Natural killer cell (primary cell): ENCODE measurements around the gene WDFY3. TPM values are rescaled to one million over a fixed set of nuclear protein-coding genes. Genes with fewer than 3 reads are reported as not detected.

Source experiments
- ATAC-seq, 3 donors: fragments of 150-1000 bp in 2 of 3; fragments of 200-7000 bp in 1 of 3; cut with Tn5 transposase; 1 replicate in 1 of 3; 2 replicates in 2 of 3; pipeline ENCODE4 v1.10.0; 2021; ENCODE audit warnings: mild to moderate bottlenecking in 2 of 3, moderate library complexity in 2 of 3
- DNase-seq, 2 donors: peaks; one replicate each; pipeline versions ENCODE4 v3.0.0 to v3.0.0-alpha.2; 2013 to 2021; ENCODE audit warnings: mixed read lengths in 1 of 2
- H3K27ac ChIP-seq: one replicate; pipeline ENCODE4 v1.5.1; 2013; ENCODE audit warnings: mild to moderate bottlenecking, low read length
- H3K27me3 ChIP-seq: one replicate; pipeline ENCODE4 v1.6.1; 2013; ENCODE audit warnings: low read length; ENCODE audit not compliant: control insufficient read depth, insufficient read depth
- H3K36me3 ChIP-seq: one replicate; pipeline ENCODE4 v1.6.1; 2013; ENCODE audit warnings: low read length; ENCODE audit not compliant: control insufficient read depth, insufficient read depth
- H3K4me1 ChIP-seq: one replicate; pipeline ENCODE4 v1.6.1; 2013; ENCODE audit warnings: low read length; ENCODE audit not compliant: control insufficient read depth, insufficient read depth
- H3K4me3 ChIP-seq: one replicate; pipeline ENCODE4 v1.5.1; 2013; ENCODE audit warnings: low read length
- H3K9me3 ChIP-seq: one replicate; pipeline ENCODE4 v1.6.1; 2013; ENCODE audit warnings: low read length; ENCODE audit not compliant: control insufficient read depth, insufficient read depth
- H3K27ac Mint-ChIP-seq, 2 donors: one replicate each; pipeline ENCODE4 v1.8.0; 2022; ENCODE audit warnings: mild to moderate bottlenecking in 2 of 2, mixed read lengths in 2 of 2, moderate library complexity in 1 of 2
- H3K27me3 Mint-ChIP-seq, 2 donors: one replicate each; pipeline ENCODE4 v1.8.0; 2022; ENCODE audit warnings: low read depth in 2 of 2, mixed read lengths in 2 of 2
- H3K36me3 Mint-ChIP-seq: one replicate; pipeline ENCODE4 v1.8.0; 2022; ENCODE audit warnings: mixed read lengths
- H3K4me1 Mint-ChIP-seq, 2 donors: one replicate each; pipeline ENCODE4 v1.8.0; 2022; ENCODE audit warnings: mixed read lengths in 2 of 2
- H3K4me3 Mint-ChIP-seq: one replicate; pipeline ENCODE4 v1.8.0; 2022; ENCODE audit warnings: mild to moderate bottlenecking, moderate library complexity, mixed read lengths
- H3K9me3 Mint-ChIP-seq, 2 donors: one replicate each; pipeline ENCODE4 v1.8.0; 2022; ENCODE audit warnings: mixed read lengths in 2 of 2
- WGBS: methylation state at CpG from one replicate; pipeline ENCODE4 v1.1.7; 2013; ENCODE audit warnings: missing lambda C conversion rate; ENCODE audit not compliant: insufficient coverage; 5-methylcytosine and 5-hydroxymethylcytosine counted together
- intact Hi-C: fragments of 100-400 bp; cut with micrococcal nuclease; formaldehyde crosslinking; loops from one replicate; pipeline ENCODE4 v1.14.2; 2022
- total RNA-seq, 4 donors: library from RNA; stranded (reverse); fragments of 120-200 nt in 1 of 4; gene quantifications; one replicate each; pipeline versions ENCODE4 v1.2.3 to v1.2.4, GENCODE V29; 2013 to 2022
- TF ChIP-seq, protein P1 (sequence below): fragments of 200-600 bp; IDR thresholded peaks from one replicate; pipeline ENCODE4 v1.8.0; 2022; ENCODE audit warnings: antibody characterized with exemption

Gene WDFY3
- total RNA-seq, 3 donors from 2014 or later (not counting 1 experiment from before 2014, with no cell fraction given): 2.5 to 7.2 (median 6.0) TPM

DNA sequence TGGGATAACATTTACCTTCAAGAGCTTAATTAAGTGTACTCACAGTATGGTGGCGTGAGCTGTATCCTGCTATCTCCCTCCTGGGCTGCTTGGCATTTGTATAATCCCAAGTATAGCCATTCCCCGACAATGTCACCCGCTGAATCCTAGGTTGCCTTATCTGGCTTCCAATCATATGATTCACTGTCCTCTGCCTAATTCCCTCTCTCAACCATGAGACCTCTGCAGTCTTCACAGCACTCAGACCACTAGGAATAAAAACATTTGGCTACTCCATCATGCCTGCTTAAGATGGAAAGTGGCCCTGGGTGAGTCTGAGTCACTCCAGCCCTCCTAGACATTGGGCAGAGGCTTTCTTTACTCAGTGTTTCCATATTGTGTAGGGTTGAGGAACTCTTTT, 28.9 kb upstream of the WDFY3 start:
- H3K27ac Mint-ChIP-seq: no peak overlapping the region
- no peak overlapping the region for H3K4me3 Mint-ChIP-seq
- H3K27me3 ChIP-seq: no peaks in the 10 kb centered on the region
- H3K4me3 ChIP-seq: no peak overlapping the region
- TF ChIP-seq, protein P1, sequence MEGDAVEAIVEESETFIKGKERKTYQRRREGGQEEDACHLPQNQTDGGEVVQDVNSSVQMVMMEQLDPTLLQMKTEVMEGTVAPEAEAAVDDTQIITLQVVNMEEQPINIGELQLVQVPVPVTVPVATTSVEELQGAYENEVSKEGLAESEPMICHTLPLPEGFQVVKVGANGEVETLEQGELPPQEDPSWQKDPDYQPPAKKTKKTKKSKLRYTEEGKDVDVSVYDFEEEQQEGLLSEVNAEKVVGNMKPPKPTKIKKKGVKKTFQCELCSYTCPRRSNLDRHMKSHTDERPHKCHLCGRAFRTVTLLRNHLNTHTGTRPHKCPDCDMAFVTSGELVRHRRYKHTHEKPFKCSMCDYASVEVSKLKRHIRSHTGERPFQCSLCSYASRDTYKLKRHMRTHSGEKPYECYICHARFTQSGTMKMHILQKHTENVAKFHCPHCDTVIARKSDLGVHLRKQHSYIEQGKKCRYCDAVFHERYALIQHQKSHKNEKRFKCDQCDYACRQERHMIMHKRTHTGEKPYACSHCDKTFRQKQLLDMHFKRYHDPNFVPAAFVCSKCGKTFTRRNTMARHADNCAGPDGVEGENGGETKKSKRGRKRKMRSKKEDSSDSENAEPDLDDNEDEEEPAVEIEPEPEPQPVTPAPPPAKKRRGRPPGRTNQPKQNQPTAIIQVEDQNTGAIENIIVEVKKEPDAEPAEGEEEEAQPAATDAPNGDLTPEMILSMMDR: no peak
- no peaks in the 10 kb centered on the region for H3K9me3 ChIP-seq
- no peaks in the 10 kb centered on the region for H3K4me1 Mint-ChIP-seq
- intact Hi-C loops: no loop called here
- DNase-seq (no peak), ATAC-seq (no peak)
- 98% methylated on average over 3 of the region's 3 CpGs for WGBS
- H3K27me3 Mint-ChIP-seq: no peaks in the 10 kb centered on the region
- no peaks in the 10 kb centered on the region for H3K36me3 Mint-ChIP-seq
- no peak overlapping the region for H3K27ac ChIP-seq
- H3K9me3 Mint-ChIP-seq: peaks cover 12% of the 10 kb centered on the region in 2 donors
- no peaks in the 10 kb centered on the region for H3K36me3 ChIP-seq
- no peaks in the 10 kb centered on the region for H3K4me1 ChIP-seq

GRCh38 chr4:84994280-84994679, 27.8 kb upstream of the WDFY3 start:
- no peaks in the 10 kb centered on the region for H3K9me3 ChIP-seq
- Mint-ChIP-seq H3K27ac (no peak overlapping the region), H3K4me1 (no peaks in the 10 kb centered on the region), H3K36me3 (no peaks in the 10 kb centered on the region), H3K4me3 (no peak overlapping the region), H3K27me3 (no peaks in the 10 kb centered on the region), H3K9me3 (peaks cover 12% of the 10 kb centered on the region in 2 donors)
- no peaks in the 10 kb centered on the region for H3K4me1 ChIP-seq
- no peaks in the 10 kb centered on the region for H3K27me3 ChIP-seq
- WGBS: 70% methylated on average over 3 of the region's 3 CpGs
- intact Hi-C loops: no loop called here
- ATAC-seq: no peak
- TF ChIP-seq, protein P1: no peak
- no peak overlapping the region for H3K4me3 ChIP-seq
- H3K36me3 ChIP-seq: no peaks in the 10 kb centered on the region
- no peak overlapping the region for H3K27ac ChIP-seq
- no peak for DNase-seq

DNA sequence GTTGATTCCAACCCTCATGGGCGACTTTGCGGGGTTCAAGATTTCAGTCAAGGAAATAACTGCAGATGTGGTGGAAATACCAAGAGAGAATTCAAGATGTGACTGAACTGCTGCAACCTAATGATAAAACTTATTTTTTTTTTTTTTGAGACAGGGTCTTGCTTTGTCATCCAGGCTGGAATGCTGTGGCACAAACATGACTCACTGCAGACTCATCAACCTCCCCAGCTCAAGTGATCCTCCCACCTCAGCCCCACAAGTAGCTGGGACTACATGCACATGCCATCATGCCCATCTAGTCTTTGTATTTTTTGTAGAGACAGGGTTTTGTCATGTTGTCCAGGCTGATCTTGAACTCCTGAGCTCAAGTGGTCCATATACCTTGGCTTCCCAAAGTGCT, 19.5 kb upstream of the WDFY3 start:
- Histone ChIP-seq H3K27me3 (no peaks in the 10 kb centered on the region), H3K9me3 (no peaks in the 10 kb centered on the region), H3K4me1 (no peaks in the 10 kb centered on the region), H3K4me3 (no peak overlapping the region), H3K27ac (no peak overlapping the region), H3K36me3 (no peaks in the 10 kb centered on the region)
- DNase-seq: no peak
- H3K36me3 Mint-ChIP-seq: no peaks in the 10 kb centered on the region
- no peak overlapping the region for H3K4me3 Mint-ChIP-seq
- intact Hi-C loops: no loop called here
- H3K4me1 Mint-ChIP-seq: no peaks in the 10 kb centered on the region
- ATAC-seq: no peak
- TF ChIP-seq, protein P1: no peak
- no peaks in the 10 kb centered on the region for H3K27me3 Mint-ChIP-seq
- peaks cover 3 to 13% of the 10 kb centered on the region in 2 donors for H3K9me3 Mint-ChIP-seq
- H3K27ac Mint-ChIP-seq: no peak overlapping the region
- WGBS: 92% methylated on average over 2 of the region's 2 CpGs

DNA sequence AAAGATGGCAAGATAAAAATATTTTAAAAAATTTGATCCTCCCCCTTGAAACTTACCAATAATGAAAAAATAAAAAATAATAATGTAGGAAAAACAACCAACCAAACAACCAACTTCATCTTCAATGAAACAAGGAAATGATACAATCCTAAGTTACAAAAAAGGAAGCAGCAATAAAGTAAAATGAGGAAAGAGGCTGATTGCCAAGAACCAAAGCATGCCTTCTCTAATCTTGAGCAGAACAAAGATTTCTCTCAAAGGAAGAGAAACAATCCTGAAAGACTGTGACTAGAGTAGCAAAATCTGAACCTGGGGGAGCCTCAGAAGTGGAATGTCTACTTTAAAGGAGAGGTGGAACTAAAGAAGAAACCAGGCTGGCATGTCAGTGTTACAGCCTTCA, 10.9 kb upstream of the WDFY3 start:
- TF ChIP-seq, protein P1: no peak
- Histone ChIP-seq H3K9me3 (no peaks in the 10 kb centered on the region), H3K27ac (no peak overlapping the region), H3K4me3 (no peak overlapping the region), H3K36me3 (no peaks in the 10 kb centered on the region), H3K4me1 (no peaks in the 10 kb centered on the region), H3K27me3 (peaks cover 2% of the 10 kb centered on the region)
- Mint-ChIP-seq H3K36me3 (no peaks in the 10 kb centered on the region), H3K27ac (no peak overlapping the region), H3K4me3 (no peak overlapping the region), H3K27me3 (no peaks in the 10 kb centered on the region), H3K4me1 (no peaks in the 10 kb centered on the region), H3K9me3 (peaks cover 3 to 7% of the 10 kb centered on the region in 2 donors)
- ATAC-seq (no peak), DNase-seq (no peak)
- intact Hi-C loops: no loop called here
